GM13976 (cell line): ENCODE measurements around the gene POLR2A.

Source experiments
- DNase-seq: peaks from one replicate; pipeline ENCODE4 v3.0.0; 2012; ENCODE audit warnings: low spot score
- CTCF ChIP-seq: IDR thresholded peaks from 2 replicates; pipeline ENCODE4 v1.5.1; 2012; ENCODE audit warnings: borderline replicate concordance, mild to moderate bottlenecking; ENCODE audit not compliant: insufficient read depth; ENCODE audit errors: extremely low read depth, missing control alignments, control extremely low read depth
- in situ Hi-C: fragments of 300-500 bp; cut with MboI; formaldehyde crosslinking; loops from one replicate; pipeline ENCODE4 v1.12.0; 2022; ENCODE audit warnings: low sequenced_read_pairs, mixed read lengths, inconsistent platforms; ENCODE audit not compliant: unreplicated experiment

Gene POLR2A

GRCh38 chr17:7460850-7461660, 23.1 kb upstream of the POLR2A start:
- TF ChIP-seq CTCF: no peak
- DNase-seq: no peak
- in situ Hi-C loops: no loop called here

GRCh38 chr17:7462474-7463371, 21.4 kb upstream of the POLR2A start:
- no peak for TF ChIP-seq CTCF
- in situ Hi-C loops: no loop called here
- DNase-seq: no peak

GRCh38 chr17:7463372-7463846, 20.8 kb upstream of the POLR2A start:
- in situ Hi-C loops: no loop called here
- TF ChIP-seq CTCF: no peak
- no peak for DNase-seq

- in situ Hi-C loops: no loop called here
- DNase-seq: no peak
- no peak for TF ChIP-seq CTCF
These were observed 20.1 kb upstream of the POLR2A start for GRCh38 chr17:7464081-7464480.

GRCh38 chr17:7465597-7466275, 18.4 kb upstream of the POLR2A start:
- TF ChIP-seq CTCF: no peak
- no peak for DNase-seq
- in situ Hi-C loops: no loop called here

- no peak for DNase-seq
- in situ Hi-C loops: no loop called here
- no peak for TF ChIP-seq CTCF
These were observed 17.9 kb upstream of the POLR2A start for GRCh38 chr17:7466318-7466638.
